Measurements from ENCODE around the gene TMEM242. TPM values are rescaled to one million over a fixed set of nuclear protein-coding genes. Genes with fewer than 3 reads are reported as not detected.

The TMEM242 gene
- polyA plus RNA-seq, 2 of the 4 experiments (the other 2 are of a cell fraction) = 5.3 to 7.4 TPM

DNA sequence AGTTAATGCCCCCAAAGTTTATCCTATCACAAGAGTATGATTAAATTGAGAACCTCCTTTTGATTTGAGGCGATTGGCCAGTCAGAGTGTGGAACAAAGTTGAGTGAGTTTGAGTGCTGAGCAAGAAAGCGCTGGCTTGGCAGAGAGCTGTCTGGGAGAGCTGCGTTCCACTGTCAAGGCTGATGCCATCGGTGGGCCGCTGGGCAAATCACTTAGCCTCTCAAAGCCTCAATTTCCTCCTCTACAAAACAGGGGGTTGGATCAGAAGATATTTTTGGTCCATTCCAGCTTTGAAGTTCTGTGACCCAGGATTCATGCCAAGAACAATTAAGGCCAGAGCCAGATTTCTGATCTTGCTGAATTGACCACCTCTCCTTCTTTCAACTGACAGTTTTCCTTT is 60.2 kb downstream of the TMEM242 start:
- DNase-seq (ENCODE audit: low read depth in 1 of 2, low spot score in 1 of 2) = no peak
- no peak overlapping the region for H3K4me2 ChIP-seq
- 82% methylated on average over 5 of the region's 5 CpGs for WGBS (ENCODE audit: missing lambda C conversion rate)
- ATAC-seq = no peak
- ChIA-PET CTCF (interaction anchor here (2.1 kb wide), 1 partner anchor 12 kb away, joined by 8 read pairs; no protein-coding TSS in a partner anchor), POLR2A (no interaction called here)
- TF ChIP-seq TFCP2L1 (CRISPR knock-in tag; IDR thresholded peaks at IDR 0.05) (no peak), RARB (CRISPR knock-in tag; IDR thresholded peaks at IDR 0.05) (no peak), ZFP36 (IDR thresholded peaks at IDR 0.05; ENCODE audit: borderline replicate concordance, partially characterized antibody) (no peak), ATOH8 (CRISPR knock-in tag; IDR thresholded peaks at IDR 0.05; ENCODE audit: low read depth) (no peak), SMC3 (IDR thresholded peaks at IDR 0.05) (no peak), RCOR1 (IDR thresholded peaks at IDR 0.05; ENCODE audit: low read depth, low read length) (no peak), BHLHE40 (IDR thresholded peaks at IDR 0.05; ENCODE audit: low read depth, low read length) (no peak), HOXB13 (CRISPR knock-in tag; IDR thresholded peaks at IDR 0.05; ENCODE audit: low read depth) (no peak)
- TF ChIP-seq, protein P1, sequence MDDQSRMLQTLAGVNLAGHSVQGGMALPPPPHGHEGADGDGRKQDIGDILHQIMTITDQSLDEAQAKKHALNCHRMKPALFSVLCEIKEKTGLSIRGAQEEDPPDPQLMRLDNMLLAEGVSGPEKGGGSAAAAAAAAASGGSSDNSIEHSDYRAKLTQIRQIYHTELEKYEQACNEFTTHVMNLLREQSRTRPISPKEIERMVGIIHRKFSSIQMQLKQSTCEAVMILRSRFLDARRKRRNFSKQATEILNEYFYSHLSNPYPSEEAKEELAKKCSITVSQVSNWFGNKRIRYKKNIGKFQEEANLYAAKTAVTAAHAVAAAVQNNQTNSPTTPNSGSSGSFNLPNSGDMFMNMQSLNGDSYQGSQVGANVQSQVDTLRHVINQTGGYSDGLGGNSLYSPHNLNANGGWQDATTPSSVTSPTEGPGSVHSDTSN (IDR thresholded peaks at IDR 0.05) = no peak
- FAIRE-seq = no peak
- H3K4me3 ChIP-seq = no peak overlapping the region
- H3K27ac ChIP-seq = no peak overlapping the region
- no peaks in the 10 kb centered on the region for H3K9me3 ChIP-seq
- H3K4me1 ChIP-seq = no peaks in the 10 kb centered on the region

- no peak for DNase-seq (ENCODE audit: low read depth in 1 of 2, low spot score in 1 of 2)
- no peak for FAIRE-seq
- WGBS (ENCODE audit: missing lambda C conversion rate) = 71% methylated on average over 9 of the region's 9 CpGs
- TF ChIP-seq, protein P2, sequence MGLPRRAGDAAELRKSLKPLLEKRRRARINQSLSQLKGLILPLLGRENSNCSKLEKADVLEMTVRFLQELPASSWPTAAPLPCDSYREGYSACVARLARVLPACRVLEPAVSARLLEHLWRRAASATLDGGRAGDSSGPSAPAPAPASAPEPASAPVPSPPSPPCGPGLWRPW (IDR thresholded peaks at IDR 0.05) = no peak
- no peak for TF ChIP-seq RFX5 (IDR thresholded peaks at IDR 0.05)
- no peak for TF ChIP-seq RCOR1 (IDR thresholded peaks at IDR 0.05; ENCODE audit: low read depth, low read length)
- no peak for TF ChIP-seq SMC3 (IDR thresholded peaks at IDR 0.05)
- no peak for TF ChIP-seq BHLHE40 (IDR thresholded peaks at IDR 0.05; ENCODE audit: low read depth, low read length)
- TF ChIP-seq, protein P1 (IDR thresholded peaks at IDR 0.05) = no peak
- no peak for TF ChIP-seq HDAC2 (IDR thresholded peaks at IDR 0.05)
- no peak overlapping the region for H3K27ac ChIP-seq
- no peaks in the 10 kb centered on the region for H3K4me1 ChIP-seq
- H3K9me3 ChIP-seq = no peaks in the 10 kb centered on the region
- POLR2A ChIA-PET = no interaction called here
- H3K4me2 ChIP-seq = no peak overlapping the region
- no peak for ATAC-seq
- CTCF ChIA-PET = interaction anchor here (1.4 kb wide), 1 partner anchor 13 kb away, joined by 4 read pairs; no protein-coding TSS in a partner anchor
- H3K4me3 ChIP-seq = no peak overlapping the region
Observed at GRCh38 chr6:157261606-157262005, 61.7 kb downstream of the TMEM242 start.

- TF ChIP-seq JUNB (IDR thresholded peaks at IDR 0.05) = no peak
- no peak for TF ChIP-seq SREBF2 (IDR thresholded peaks at IDR 0.05)
- TF ChIP-seq, protein P3, sequence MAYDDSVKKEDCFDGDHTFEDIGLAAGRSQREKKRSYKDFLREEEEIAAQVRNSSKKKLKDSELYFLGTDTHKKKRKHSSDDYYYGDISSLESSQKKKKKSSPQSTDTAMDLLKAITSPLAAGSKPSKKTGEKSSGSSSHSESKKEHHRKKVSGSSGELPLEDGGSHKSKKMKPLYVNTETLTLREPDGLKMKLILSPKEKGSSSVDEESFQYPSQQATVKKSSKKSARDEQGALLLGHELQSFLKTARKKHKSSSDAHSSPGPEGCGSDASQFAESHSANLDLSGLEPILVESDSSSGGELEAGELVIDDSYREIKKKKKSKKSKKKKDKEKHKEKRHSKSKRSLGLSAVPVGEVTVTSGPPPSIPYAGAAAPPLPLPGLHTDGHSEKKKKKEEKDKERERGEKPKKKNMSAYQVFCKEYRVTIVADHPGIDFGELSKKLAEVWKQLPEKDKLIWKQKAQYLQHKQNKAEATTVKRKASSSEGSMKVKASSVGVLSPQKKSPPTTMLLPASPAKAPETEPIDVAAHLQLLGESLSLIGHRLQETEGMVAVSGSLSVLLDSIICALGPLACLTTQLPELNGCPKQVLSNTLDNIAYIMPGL (CRISPR knock-in tag; IDR thresholded peaks at IDR 0.05; ENCODE audit: borderline replicate concordance) = no peak
- no peak for TF ChIP-seq ZC3H11A (IDR thresholded peaks at IDR 0.05)
- no peak for TF ChIP-seq FOSB (CRISPR knock-in tag; IDR thresholded peaks at IDR 0.05)
- no peak for TF ChIP-seq ELK1 (IDR thresholded peaks at IDR 0.05; ENCODE audit: low read depth, low read length)
- TF ChIP-seq ZFP36 (IDR thresholded peaks at IDR 0.05; ENCODE audit: borderline replicate concordance, partially characterized antibody) = no peak
- TF ChIP-seq, protein P4, sequence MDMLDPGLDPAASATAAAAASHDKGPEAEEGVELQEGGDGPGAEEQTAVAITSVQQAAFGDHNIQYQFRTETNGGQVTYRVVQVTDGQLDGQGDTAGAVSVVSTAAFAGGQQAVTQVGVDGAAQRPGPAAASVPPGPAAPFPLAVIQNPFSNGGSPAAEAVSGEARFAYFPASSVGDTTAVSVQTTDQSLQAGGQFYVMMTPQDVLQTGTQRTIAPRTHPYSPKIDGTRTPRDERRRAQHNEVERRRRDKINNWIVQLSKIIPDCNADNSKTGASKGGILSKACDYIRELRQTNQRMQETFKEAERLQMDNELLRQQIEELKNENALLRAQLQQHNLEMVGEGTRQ (IDR thresholded peaks at IDR 0.05) = no peak
- no peak for TF ChIP-seq E2F6 (IDR thresholded peaks at IDR 0.05; ENCODE audit: borderline replicate concordance, low read depth)
- no peak for TF ChIP-seq NR3C1 (IDR thresholded peaks at IDR 0.05)
- TF ChIP-seq, protein P2 (IDR thresholded peaks at IDR 0.05) = no peak
- TF ChIP-seq TFCP2L1 (CRISPR knock-in tag; IDR thresholded peaks at IDR 0.05) = no peak
- no peak for TF ChIP-seq MAFK (IDR thresholded peaks at IDR 0.05; ENCODE audit: partially characterized antibody)
- TF ChIP-seq CHD2 (IDR thresholded peaks at IDR 0.05; ENCODE audit: low read length, partially characterized antibody) = no peak
- no peaks in the 10 kb centered on the region for H3K4me1 ChIP-seq
- FAIRE-seq (no peak), ATAC-seq (no peak), DNase-seq (ENCODE audit: low read depth in 1 of 2, low spot score in 1 of 2) (no peak)
- POLR2A ChIA-PET = no interaction called here
- WGBS (ENCODE audit: missing lambda C conversion rate) = 65% methylated on average over 14 of the region's 16 CpGs
- no peak overlapping the region for H3K4me2 ChIP-seq
- H3K9me3 ChIP-seq = no peaks in the 10 kb centered on the region
- no peak overlapping the region for H3K27ac ChIP-seq
- H3K4me3 ChIP-seq = no peak overlapping the region
- CTCF ChIA-PET = interaction anchor here (0.9 to 1.4 kb wide), 3 partner anchors 11 to 14 kb away, joined by 3 to 4 read pairs (median 3); no protein-coding TSS in a partner anchor
Observed at GRCh38 chr6:157260735-157261410, 62.4 kb downstream of the TMEM242 start.

All from A549 (cell line).